ENCODE data around the gene LEP. TPM values are rescaled to one million over a fixed set of nuclear protein-coding genes. Genes with fewer than 3 reads are reported as not detected.

The LEP gene
- total and polyA plus RNA-seq, 9 of the 15 experiments (the other 6 are each of a cell fraction or from before 2014, with no cell fraction given): not detected

DNA sequence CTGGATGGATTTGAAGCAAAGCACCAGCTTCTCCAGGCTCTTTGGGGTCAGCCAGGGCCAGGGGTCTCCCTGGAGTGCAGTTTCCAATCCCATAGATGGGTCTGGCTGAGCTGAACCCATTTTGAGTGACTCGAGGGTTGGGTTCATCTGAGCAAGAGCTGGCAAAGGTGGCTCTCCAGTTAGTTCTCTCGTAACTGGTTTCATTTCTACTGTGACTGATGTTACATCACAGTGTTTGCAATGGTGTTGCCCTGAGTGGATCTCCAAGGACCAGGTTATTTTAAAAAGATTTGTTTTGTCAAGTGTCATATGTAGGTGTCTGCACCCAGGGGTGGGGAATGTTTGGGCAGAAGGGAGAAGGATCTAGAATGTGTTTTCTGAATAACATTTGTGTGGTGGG, 14.2 kb downstream of the LEP start:
- ChIA-PET CTCF (ENCODE audit: low intra/inter-chr PET ratio) (interaction anchor here (0.6 kb wide), 1 partner anchor 137 kb away, joined by 3 read pairs; no protein-coding TSS in a partner anchor), POLR2A (interaction anchor here (0.5 to 0.9 kb wide), 4 partner anchors 8 to 782 kb away, joined by 3 to 4 read pairs (median 4); no protein-coding TSS in a partner anchor)
- intact Hi-C loops (cut with micrococcal nuclease): no loop called here
- BruUV-seq (replicated peaks): no TSS peak
- TF ChIP-seq ZNF354B (CRISPR knock-in tag; IDR thresholded peaks at IDR 0.05) (no peak), FOXJ2 (tag; IDR thresholded peaks at IDR 0.05) (no peak), ZNF134 (CRISPR knock-in tag; conservative IDR thresholded peaks at IDR 0.05) (no peak), ZNF165 (CRISPR knock-in tag; IDR thresholded peaks at IDR 0.05; ENCODE audit: borderline replicate concordance) (no peak), TEAD2 (tag; IDR thresholded peaks at IDR 0.05) (no peak), NR3C1 (CRISPR knock-in tag; IDR thresholded peaks at IDR 0.05) (no peak), HDAC8 (tag; IDR thresholded peaks at IDR 0.05) (no peak), ZBTB8A (IDR thresholded peaks at IDR 0.05; ENCODE audit: partially characterized antibody) (no peak), RREB1 (CRISPR knock-in tag; IDR thresholded peaks at IDR 0.05) (no peak), SMARCA5 (IDR thresholded peaks at IDR 0.05) (no peak)
- TF ChIP-seq, protein P1, sequence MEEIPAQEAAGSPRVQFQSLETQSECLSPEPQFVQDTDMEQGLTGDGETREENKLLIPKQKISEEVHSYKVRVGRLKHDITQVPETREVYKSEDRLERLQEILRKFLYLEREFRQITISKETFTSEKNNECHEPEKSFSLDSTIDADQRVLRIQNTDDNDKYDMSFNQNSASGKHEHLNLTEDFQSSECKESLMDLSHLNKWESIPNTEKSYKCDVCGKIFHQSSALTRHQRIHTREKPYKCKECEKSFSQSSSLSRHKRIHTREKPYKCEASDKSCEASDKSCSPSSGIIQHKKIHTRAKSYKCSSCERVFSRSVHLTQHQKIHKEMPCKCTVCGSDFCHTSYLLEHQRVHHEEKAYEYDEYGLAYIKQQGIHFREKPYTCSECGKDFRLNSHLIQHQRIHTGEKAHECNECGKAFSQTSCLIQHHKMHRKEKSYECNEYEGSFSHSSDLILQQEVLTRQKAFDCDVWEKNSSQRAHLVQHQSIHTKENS (CRISPR knock-in tag; IDR thresholded peaks at IDR 0.05): no peak
- in situ Hi-C loops (cut with MboI): no loop called here
- Histone ChIP-seq H3K79me2 (ENCODE audit: control insufficient read depth, insufficient read depth, low read length) (no peaks in the 10 kb centered on the region), H3K9me1 (ENCODE audit: control insufficient read depth, insufficient read depth, low read length) (no peaks in the 10 kb centered on the region), H3K9ac (ENCODE audit: insufficient read depth in 1 of 2, low read depth in 2 of 2, low read length in 2 of 2) (no peak overlapping the region), H3K27me3 (ENCODE audit: control insufficient read depth in 2 of 2, insufficient read depth in 2 of 2, low read length in 2 of 2) (peaks cover 10 to 54% of the 10 kb centered on the region in 2 experiments; a peak in 4 of 5 replicates), H4K20me1 (replicated peaks; ENCODE audit: control insufficient read depth, insufficient read depth, low read length) (no peaks in the 10 kb centered on the region), H3K4me3 (no peak overlapping the region), H3K4me1 (replicated peaks in 1 of 2; ENCODE audit: control insufficient read depth in 2 of 2, insufficient read depth in 2 of 2, low read length in 2 of 2) (peaks cover 2 to 3% of the 10 kb centered on the region in 2 experiments; a peak in 3 of 5 replicates), H3K27ac (ENCODE audit: extremely low read depth, low read depth, low read length) (no peak overlapping the region), H3K4me2 (ENCODE audit: insufficient read depth, low read length) (no peak overlapping the region), H3K36me3 (ENCODE audit: control insufficient read depth, insufficient read depth, low read length) (no peaks in the 10 kb centered on the region), H3K9me3 (replicated peaks; ENCODE audit: control insufficient read depth, insufficient read depth, low read depth, low read length) (no peaks in the 10 kb centered on the region), H2AFZ (ENCODE audit: low read depth, low read length) (no peak overlapping the region)
- no peak for FAIRE-seq
- no peak for DNase-seq (ENCODE audit: extremely low read depth in 1 of 4, low spot score in 3 of 4)
- no peak for ATAC-seq
- 0% methylated on average over 2 of the region's 2 CpGs for WGBS (ENCODE audit: insufficient coverage, low coverage, missing lambda C conversion rate)
